Measurements from ENCODE around the gene THUMPD3.

THUMPD3 gene

DNA sequence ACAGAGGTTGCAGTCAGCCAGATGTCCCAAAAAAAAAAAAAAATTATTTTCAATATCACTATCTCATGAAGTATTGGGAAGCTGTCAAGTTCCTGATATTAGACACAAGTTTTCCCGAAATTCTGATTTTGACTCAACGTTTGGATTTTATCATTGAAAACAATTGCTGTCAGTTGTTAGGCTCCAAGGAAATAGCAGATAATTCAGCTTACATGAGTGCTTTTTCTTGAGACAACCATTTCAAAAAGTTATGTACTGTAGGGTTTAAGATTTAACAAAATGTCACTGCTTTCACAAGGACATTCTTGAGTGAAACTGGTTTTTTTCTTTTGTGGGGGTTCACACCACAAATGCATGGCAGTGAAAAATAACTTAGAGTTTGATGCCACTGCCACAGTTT lies 25.3 kb downstream of the THUMPD3 start:
- TF ChIP-seq, protein P1, sequence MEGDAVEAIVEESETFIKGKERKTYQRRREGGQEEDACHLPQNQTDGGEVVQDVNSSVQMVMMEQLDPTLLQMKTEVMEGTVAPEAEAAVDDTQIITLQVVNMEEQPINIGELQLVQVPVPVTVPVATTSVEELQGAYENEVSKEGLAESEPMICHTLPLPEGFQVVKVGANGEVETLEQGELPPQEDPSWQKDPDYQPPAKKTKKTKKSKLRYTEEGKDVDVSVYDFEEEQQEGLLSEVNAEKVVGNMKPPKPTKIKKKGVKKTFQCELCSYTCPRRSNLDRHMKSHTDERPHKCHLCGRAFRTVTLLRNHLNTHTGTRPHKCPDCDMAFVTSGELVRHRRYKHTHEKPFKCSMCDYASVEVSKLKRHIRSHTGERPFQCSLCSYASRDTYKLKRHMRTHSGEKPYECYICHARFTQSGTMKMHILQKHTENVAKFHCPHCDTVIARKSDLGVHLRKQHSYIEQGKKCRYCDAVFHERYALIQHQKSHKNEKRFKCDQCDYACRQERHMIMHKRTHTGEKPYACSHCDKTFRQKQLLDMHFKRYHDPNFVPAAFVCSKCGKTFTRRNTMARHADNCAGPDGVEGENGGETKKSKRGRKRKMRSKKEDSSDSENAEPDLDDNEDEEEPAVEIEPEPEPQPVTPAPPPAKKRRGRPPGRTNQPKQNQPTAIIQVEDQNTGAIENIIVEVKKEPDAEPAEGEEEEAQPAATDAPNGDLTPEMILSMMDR (IDR thresholded peaks at IDR 0.05), result no peak
- peaks cover 27% of the 10 kb centered on the region for H3K79me2 ChIP-seq
- H3K4me3 ChIP-seq (ENCODE audit: low read depth, low read length), result no peak overlapping the region
- H3K9ac ChIP-seq, result no peak overlapping the region
- no peak overlapping the region for H3K27ac ChIP-seq
- H3K4me1 ChIP-seq, result no peaks in the 10 kb centered on the region
- H3K4me2 ChIP-seq (ENCODE audit: low read length), result no peak overlapping the region
- no peaks in the 10 kb centered on the region for H3K27me3 ChIP-seq (ENCODE audit: control insufficient read depth, insufficient read depth, low read length)
- H3K9me3 ChIP-seq (ENCODE audit: control insufficient read depth, low read length), result no peaks in the 10 kb centered on the region
- no peak overlapping the region for H2AFZ ChIP-seq
- no peaks in the 10 kb centered on the region for H3K36me3 ChIP-seq (ENCODE audit: control insufficient read depth, insufficient read depth, low read length)

DNA sequence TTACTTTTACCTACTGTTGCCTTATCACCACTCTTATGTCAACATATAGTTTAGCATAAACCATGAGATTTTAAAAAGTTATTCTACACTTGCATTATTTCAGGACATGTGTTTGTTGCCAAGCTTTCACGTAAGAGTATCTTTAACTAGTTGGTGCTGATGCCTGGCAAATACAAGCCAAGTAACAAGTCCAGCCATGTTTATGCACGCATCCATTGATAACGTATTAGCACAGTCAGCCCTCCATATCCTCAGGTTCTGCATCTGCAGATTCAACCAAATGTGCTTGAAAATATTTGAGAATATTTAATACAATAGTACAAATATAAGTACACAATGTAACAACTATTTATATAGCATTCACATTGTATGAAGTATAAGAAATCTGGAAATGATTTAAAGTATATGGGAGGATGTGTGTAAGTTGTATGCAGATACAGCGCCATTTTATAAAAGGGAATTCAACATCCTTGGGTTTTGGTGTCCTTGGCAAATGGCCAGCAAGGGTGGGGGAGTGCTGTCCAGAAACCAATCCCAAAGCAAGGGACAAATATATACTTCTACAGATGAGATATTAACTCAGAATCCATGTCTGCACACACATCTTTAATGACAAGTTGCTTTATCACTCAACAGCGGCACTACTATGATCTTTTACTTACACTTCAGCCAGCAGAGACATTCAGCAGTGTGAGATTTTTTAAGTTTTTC lies 25.9 kb downstream of the THUMPD3 start:
- H3K4me3 ChIP-seq (ENCODE audit: low read depth, low read length), result no peak overlapping the region
- H3K27ac ChIP-seq, result no peak overlapping the region
- no peaks in the 10 kb centered on the region for H3K9me3 ChIP-seq (ENCODE audit: control insufficient read depth, low read length)
- H3K36me3 ChIP-seq (ENCODE audit: control insufficient read depth, insufficient read depth, low read length), result no peaks in the 10 kb centered on the region
- H3K79me2 ChIP-seq, result peaks cover 31% of the 10 kb centered on the region
- H3K4me2 ChIP-seq (ENCODE audit: low read length), result no peak overlapping the region
- H3K4me1 ChIP-seq, result no peaks in the 10 kb centered on the region
- H2AFZ ChIP-seq, result no peak overlapping the region
- no peaks in the 10 kb centered on the region for H3K27me3 ChIP-seq (ENCODE audit: control insufficient read depth, insufficient read depth, low read length)
- H3K9ac ChIP-seq, result no peak overlapping the region
- TF ChIP-seq, protein P1 (IDR thresholded peaks at IDR 0.05), result no peak

DNA sequence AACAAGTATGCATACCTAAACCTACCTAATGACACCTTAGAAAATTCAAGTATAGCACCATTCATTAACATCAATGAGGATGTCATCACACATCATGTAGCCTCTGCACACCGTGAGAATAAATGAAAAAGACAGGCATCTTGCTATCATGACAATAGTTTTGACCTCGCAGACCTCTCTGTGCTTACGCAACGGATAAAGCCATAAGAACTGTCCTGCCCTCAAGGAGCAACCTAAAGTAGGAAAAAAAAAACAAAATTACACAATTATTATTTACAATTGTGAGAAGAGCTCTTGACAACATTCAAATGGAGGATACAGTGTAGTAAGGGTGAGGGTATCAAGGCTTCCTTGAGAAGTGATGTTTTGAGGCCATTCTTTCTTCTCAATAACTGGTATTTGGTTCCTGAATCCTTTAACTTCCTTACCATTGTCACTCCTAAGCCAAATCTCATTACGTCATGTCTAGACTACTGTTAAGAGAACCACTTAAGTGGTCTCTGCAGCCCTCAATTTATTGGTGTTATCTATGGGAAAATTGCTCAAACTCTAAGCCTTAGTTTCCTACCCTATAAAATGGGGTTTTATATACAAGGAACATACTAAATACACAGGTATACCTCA lies 27.5 kb downstream of the THUMPD3 start:
- Histone ChIP-seq H3K9ac (no peak overlapping the region), H3K4me2 (ENCODE audit: low read length) (no peak overlapping the region), H3K27ac (no peak overlapping the region), H3K79me2 (peaks cover 31% of the 10 kb centered on the region), H3K4me1 (no peaks in the 10 kb centered on the region), H3K4me3 (ENCODE audit: low read depth, low read length) (no peak overlapping the region), H2AFZ (no peak overlapping the region), H3K36me3 (ENCODE audit: control insufficient read depth, insufficient read depth, low read length) (no peaks in the 10 kb centered on the region), H3K27me3 (ENCODE audit: control insufficient read depth, insufficient read depth, low read length) (no peaks in the 10 kb centered on the region), H3K9me3 (ENCODE audit: control insufficient read depth, low read length) (no peaks in the 10 kb centered on the region)
- TF ChIP-seq, protein P1 (IDR thresholded peaks at IDR 0.05), result no peak

DNA sequence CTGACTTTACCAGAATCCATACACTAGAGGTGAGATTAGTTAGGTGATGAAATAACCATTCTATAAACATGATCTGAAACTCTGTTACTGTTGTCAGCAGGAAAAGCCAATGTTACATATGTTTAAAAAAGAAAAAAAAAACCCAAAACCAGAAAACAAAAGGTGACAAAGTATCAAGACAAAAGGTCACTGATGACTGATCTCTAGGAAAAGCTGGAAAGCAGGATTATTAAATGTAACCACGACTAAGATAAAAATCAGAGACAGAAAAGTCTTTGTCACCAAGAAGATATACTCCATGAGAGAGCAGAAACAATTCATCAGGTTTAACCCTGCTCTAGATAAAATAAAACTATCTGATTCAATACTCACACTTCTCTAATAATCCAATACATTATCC lies 29.2 kb downstream of the THUMPD3 start:
- H3K36me3 ChIP-seq (ENCODE audit: control insufficient read depth, insufficient read depth, low read length), result no peaks in the 10 kb centered on the region

More for the DNA sequence above, 29.2 kb downstream of the THUMPD3 start:
- peaks cover 33% of the 10 kb centered on the region for H3K79me2 ChIP-seq
- no peak overlapping the region for H3K9ac ChIP-seq
- no peaks in the 10 kb centered on the region for H3K9me3 ChIP-seq (ENCODE audit: control insufficient read depth, low read length)
- no peak overlapping the region for H3K4me3 ChIP-seq (ENCODE audit: low read depth, low read length)
- no peaks in the 10 kb centered on the region for H3K27me3 ChIP-seq (ENCODE audit: control insufficient read depth, insufficient read depth, low read length)
- H3K4me2 ChIP-seq (ENCODE audit: low read length), result no peak overlapping the region
- H3K4me1 ChIP-seq, result no peaks in the 10 kb centered on the region
- TF ChIP-seq, protein P1 (IDR thresholded peaks at IDR 0.05), result no peak
- no peak overlapping the region for H3K27ac ChIP-seq
- H2AFZ ChIP-seq, result no peak overlapping the region
